Measurements from ENCODE around the gene RDX. TPM values are rescaled to one million over a fixed set of nuclear protein-coding genes. Genes with fewer than 3 reads are reported as not detected.

The RDX gene
- total and polyA plus RNA-seq, 2 donors (not counting 1 experiment from before 2014, with no cell fraction given) = 4.4 to 34.8 TPM

DNA sequence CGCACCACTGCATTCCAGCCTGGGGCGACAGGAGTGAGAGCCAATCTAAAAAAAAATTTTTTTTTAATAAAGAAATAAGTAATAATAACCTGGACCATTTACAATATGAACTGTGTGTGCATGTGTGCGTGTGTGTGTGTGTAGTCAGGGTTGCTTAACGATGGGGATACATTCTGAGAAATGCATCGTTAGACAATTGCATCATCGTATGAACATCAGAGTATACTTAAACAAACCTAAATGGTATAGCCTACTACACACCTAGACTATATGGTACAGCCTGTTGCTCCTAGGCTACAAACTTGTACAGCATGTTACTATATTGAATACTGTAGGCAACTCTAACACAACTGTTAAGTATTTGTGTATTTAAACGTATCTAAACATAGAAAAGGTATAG lies 26.4 kb downstream of the RDX start:
- no peak overlapping the region for H3K4me3 ChIP-seq (ENCODE audit: control extremely low read depth in 1 of 5, extremely low read depth in 1 of 5, insufficient read depth in 1 of 5, low read depth in 2 of 5, low read length in 4 of 5)
- ChIA-PET CTCF (no interaction called here), POLR2A (no interaction called here)
- no peaks in the 10 kb centered on the region for H3K27me3 ChIP-seq (replicated peaks in 1 of 4; ENCODE audit: control extremely low read depth in 1 of 4, control insufficient read depth in 3 of 4, insufficient read depth in 4 of 4, low read length in 3 of 4)
- intact Hi-C loops (cut with micrococcal nuclease) = no loop called here
- DNase-seq (no peak), ATAC-seq (ENCODE audit: low read depth) (no peak)
- H3K9me3 ChIP-seq (ENCODE audit: control extremely low read depth in 1 of 3, control insufficient read depth in 2 of 3, insufficient read depth in 1 of 3, low read length in 2 of 3) = no peaks in the 10 kb centered on the region
- H3K27ac Mint-ChIP-seq = no peak overlapping the region
- peaks cover 4% of the 10 kb centered on the region for H3K79me2 ChIP-seq (ENCODE audit: control insufficient read depth, insufficient read depth, low read length)
- no peak overlapping the region for H2AFZ ChIP-seq (ENCODE audit: insufficient read depth, low read depth, low read length, poor library complexity, severe bottlenecking)
- H3K4me1 ChIP-seq (ENCODE audit: control insufficient read depth in 2 of 2, insufficient read depth in 2 of 2, low read length in 2 of 2) = no peaks in the 10 kb centered on the region
- WGBS (ENCODE audit: insufficient coverage) = no CpG with 5 or more reads among the region's 7 CpGs
- H3K4me1 Mint-ChIP-seq = no peaks in the 10 kb centered on the region
- peaks cover 0 to 13% of the 10 kb centered on the region in 2 experiments for H3K36me3 ChIP-seq (replicated peaks in 1 of 2; ENCODE audit: control extremely low read depth in 1 of 2, control insufficient read depth in 1 of 2, extremely low read depth in 1 of 2, insufficient read depth in 2 of 2, low read length in 1 of 2)
- no peak overlapping the region for H3K27ac ChIP-seq (ENCODE audit: low read length in 2 of 2)
- H3K4me2 ChIP-seq (replicated peaks; ENCODE audit: low read depth, low read length, poor library complexity, severe bottlenecking) = no peak overlapping the region
- no peak overlapping the region for H3K9ac ChIP-seq (ENCODE audit: low read length)
- H3K9me3 Mint-ChIP-seq (ENCODE audit: insufficient read depth) = no peaks in the 10 kb centered on the region
- no peaks in the 10 kb centered on the region for H4K20me1 ChIP-seq (ENCODE audit: control insufficient read depth, insufficient read depth, low read length, poor library complexity, severe bottlenecking)
- no peak overlapping the region for H3K4me3 Mint-ChIP-seq
- H3K27me3 Mint-ChIP-seq = no peaks in the 10 kb centered on the region
- TF ChIP-seq CTCF (IDR thresholded peaks at IDR 0.05) = no peak
- TF ChIP-seq EZH2 (IDR thresholded peaks at IDR 0.05; ENCODE audit: borderline replicate concordance, insufficient read depth, low read depth, low read length, poor library complexity, severe bottlenecking) = no peak

- Mint-ChIP-seq H3K27me3 (no peaks in the 10 kb centered on the region), H3K4me1 (no peaks in the 10 kb centered on the region), H3K27ac (no peak overlapping the region), H3K4me3 (no peak overlapping the region), H3K9me3 (ENCODE audit: insufficient read depth) (no peaks in the 10 kb centered on the region)
- 100% methylated on average over 1 of the region's 1 CpG for WGBS (ENCODE audit: insufficient coverage)
- H4K20me1 ChIP-seq (ENCODE audit: control insufficient read depth, insufficient read depth, low read length, poor library complexity, severe bottlenecking) = no peaks in the 10 kb centered on the region
- TF ChIP-seq CTCF (IDR thresholded peaks at IDR 0.05) (no peak), EZH2 (IDR thresholded peaks at IDR 0.05; ENCODE audit: borderline replicate concordance, insufficient read depth, low read depth, low read length, poor library complexity, severe bottlenecking) (no peak)
- no peaks in the 10 kb centered on the region for H3K27me3 ChIP-seq (replicated peaks in 1 of 4; ENCODE audit: control extremely low read depth in 1 of 4, control insufficient read depth in 3 of 4, insufficient read depth in 4 of 4, low read length in 3 of 4)
- POLR2A ChIA-PET = no interaction called here
- no peak overlapping the region for H3K9ac ChIP-seq (ENCODE audit: low read length)
- no peaks in the 10 kb centered on the region for H3K9me3 ChIP-seq (ENCODE audit: control extremely low read depth in 1 of 3, control insufficient read depth in 2 of 3, insufficient read depth in 1 of 3, low read length in 2 of 3)
- no peak for ATAC-seq (ENCODE audit: low read depth)
- H3K4me2 ChIP-seq (replicated peaks; ENCODE audit: low read depth, low read length, poor library complexity, severe bottlenecking) = no peak overlapping the region
- no peak overlapping the region for H3K27ac ChIP-seq (ENCODE audit: low read length in 2 of 2)
- DNase-seq = no peak
- H3K4me1 ChIP-seq (ENCODE audit: control insufficient read depth in 2 of 2, insufficient read depth in 2 of 2, low read length in 2 of 2) = no peaks in the 10 kb centered on the region
- CTCF ChIA-PET = interaction anchor here (0.7 to 1.5 kb wide), 3 partner anchors 13 to 1570 kb away, joined by 3 to 4 read pairs (median 4); no protein-coding TSS in a partner anchor
- no peak overlapping the region for H2AFZ ChIP-seq (ENCODE audit: insufficient read depth, low read depth, low read length, poor library complexity, severe bottlenecking)
- H3K4me3 ChIP-seq (ENCODE audit: control extremely low read depth in 1 of 5, extremely low read depth in 1 of 5, insufficient read depth in 1 of 5, low read depth in 2 of 5, low read length in 4 of 5) = no peak overlapping the region
- H3K79me2 ChIP-seq (ENCODE audit: control insufficient read depth, insufficient read depth, low read length) = peaks cover 4% of the 10 kb centered on the region
- intact Hi-C loops (cut with micrococcal nuclease) = no loop called here
- peaks cover 0 to 15% of the 10 kb centered on the region in 2 experiments for H3K36me3 ChIP-seq (replicated peaks in 1 of 2; ENCODE audit: control extremely low read depth in 1 of 2, control insufficient read depth in 1 of 2, extremely low read depth in 1 of 2, insufficient read depth in 2 of 2, low read length in 1 of 2)
Observed at GRCh38 chr11:110268441-110268840, 28.0 kb downstream of the RDX start.
